Measurements from ENCODE around the gene RBM44. TPM values are rescaled to one million over a fixed set of nuclear protein-coding genes. Genes with fewer than 3 reads are reported as not detected.

RBM44 gene
- total and polyA plus RNA-seq, 4 donors = 0.02 to 0.75 (median 0.15) TPM

DNA sequence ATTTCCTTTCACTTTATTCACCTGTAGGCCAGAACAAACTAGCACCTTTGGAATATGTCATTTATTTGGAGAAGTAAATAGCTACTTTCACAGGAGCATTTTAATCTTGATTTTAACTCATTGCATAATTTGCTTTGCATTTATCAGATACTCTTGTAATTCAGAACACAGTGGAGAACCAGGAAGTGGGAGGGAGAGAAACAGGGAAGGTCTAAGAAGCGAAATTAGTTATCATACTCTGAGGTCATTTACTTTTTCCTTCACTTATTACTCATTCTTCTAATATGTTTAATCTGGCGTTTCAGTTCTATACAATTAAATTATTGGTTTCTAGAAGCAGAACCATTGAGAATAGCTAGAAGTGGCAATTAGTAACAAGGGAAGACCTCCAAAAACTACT is 20.7 kb downstream of the RBM44 start:
- Histone ChIP-seq H3K36me3 (ENCODE audit: control insufficient read depth in 4 of 4, insufficient read depth in 3 of 4, low read depth in 1 of 4, low read length in 3 of 4) (no peaks in the 10 kb centered on the region), H3K4me3 (ENCODE audit: low read depth in 1 of 3, low read length in 3 of 3) (no peak overlapping the region), H3K4me1 (ENCODE audit: control insufficient read depth in 4 of 4, insufficient read depth in 4 of 4, low read length in 3 of 4) (peaks cover 0 to 6% (median 0%) of the 10 kb centered on the region in 4 donors), H3K27me3 (ENCODE audit: control insufficient read depth in 4 of 4, insufficient read depth in 4 of 4, low read length in 3 of 4) (no peaks in the 10 kb centered on the region), H3K27ac (ENCODE audit: low read depth in 1 of 2, low read length in 2 of 2) (no peak overlapping the region), H3K9me3 (ENCODE audit: control insufficient read depth in 4 of 4, low read length in 3 of 4) (no peaks in the 10 kb centered on the region), H3K9ac (ENCODE audit: low read depth in 1 of 2, low read length in 2 of 2) (no peak overlapping the region)
- TF ChIP-seq RAD21 (IDR thresholded peaks at IDR 0.05) = no peak
- TF ChIP-seq HNF4A (conservative IDR thresholded peaks at IDR 0.05) = no peak
- no peak for TF ChIP-seq SP1 (IDR thresholded peaks at IDR 0.05)
- TF ChIP-seq FOXA1 (IDR thresholded peaks at IDR 0.05) = no peak
- TF ChIP-seq YY1 (IDR thresholded peaks at IDR 0.05) = no peak
- TF ChIP-seq EGR1 (IDR thresholded peaks at IDR 0.05; ENCODE audit: low read depth in 2 of 2) = no peak
- TF ChIP-seq, protein P1, sequence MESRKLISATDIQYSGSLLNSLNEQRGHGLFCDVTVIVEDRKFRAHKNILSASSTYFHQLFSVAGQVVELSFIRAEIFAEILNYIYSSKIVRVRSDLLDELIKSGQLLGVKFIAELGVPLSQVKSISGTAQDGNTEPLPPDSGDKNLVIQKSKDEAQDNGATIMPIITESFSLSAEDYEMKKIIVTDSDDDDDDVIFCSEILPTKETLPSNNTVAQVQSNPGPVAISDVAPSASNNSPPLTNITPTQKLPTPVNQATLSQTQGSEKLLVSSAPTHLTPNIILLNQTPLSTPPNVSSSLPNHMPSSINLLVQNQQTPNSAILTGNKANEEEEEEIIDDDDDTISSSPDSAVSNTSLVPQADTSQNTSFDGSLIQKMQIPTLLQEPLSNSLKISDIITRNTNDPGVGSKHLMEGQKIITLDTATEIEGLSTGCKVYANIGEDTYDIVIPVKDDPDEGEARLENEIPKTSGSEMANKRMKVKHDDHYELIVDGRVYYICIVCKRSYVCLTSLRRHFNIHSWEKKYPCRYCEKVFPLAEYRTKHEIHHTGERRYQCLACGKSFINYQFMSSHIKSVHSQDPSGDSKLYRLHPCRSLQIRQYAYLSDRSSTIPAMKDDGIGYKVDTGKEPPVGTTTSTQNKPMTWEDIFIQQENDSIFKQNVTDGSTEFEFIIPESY (IDR thresholded peaks at IDR 0.05) = no peak
- TF ChIP-seq REST (IDR thresholded peaks at IDR 0.05) = no peak
- TF ChIP-seq, protein P2, sequence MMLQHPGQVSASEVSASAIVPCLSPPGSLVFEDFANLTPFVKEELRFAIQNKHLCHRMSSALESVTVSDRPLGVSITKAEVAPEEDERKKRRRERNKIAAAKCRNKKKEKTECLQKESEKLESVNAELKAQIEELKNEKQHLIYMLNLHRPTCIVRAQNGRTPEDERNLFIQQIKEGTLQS (IDR thresholded peaks at IDR 0.05) = no peak
- TF ChIP-seq, protein P3, sequence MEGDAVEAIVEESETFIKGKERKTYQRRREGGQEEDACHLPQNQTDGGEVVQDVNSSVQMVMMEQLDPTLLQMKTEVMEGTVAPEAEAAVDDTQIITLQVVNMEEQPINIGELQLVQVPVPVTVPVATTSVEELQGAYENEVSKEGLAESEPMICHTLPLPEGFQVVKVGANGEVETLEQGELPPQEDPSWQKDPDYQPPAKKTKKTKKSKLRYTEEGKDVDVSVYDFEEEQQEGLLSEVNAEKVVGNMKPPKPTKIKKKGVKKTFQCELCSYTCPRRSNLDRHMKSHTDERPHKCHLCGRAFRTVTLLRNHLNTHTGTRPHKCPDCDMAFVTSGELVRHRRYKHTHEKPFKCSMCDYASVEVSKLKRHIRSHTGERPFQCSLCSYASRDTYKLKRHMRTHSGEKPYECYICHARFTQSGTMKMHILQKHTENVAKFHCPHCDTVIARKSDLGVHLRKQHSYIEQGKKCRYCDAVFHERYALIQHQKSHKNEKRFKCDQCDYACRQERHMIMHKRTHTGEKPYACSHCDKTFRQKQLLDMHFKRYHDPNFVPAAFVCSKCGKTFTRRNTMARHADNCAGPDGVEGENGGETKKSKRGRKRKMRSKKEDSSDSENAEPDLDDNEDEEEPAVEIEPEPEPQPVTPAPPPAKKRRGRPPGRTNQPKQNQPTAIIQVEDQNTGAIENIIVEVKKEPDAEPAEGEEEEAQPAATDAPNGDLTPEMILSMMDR (IDR thresholded peaks at IDR 0.05; ENCODE audit: low read depth, low read length, missing input control) = no peak
- no peak for TF ChIP-seq RXRA (IDR thresholded peaks at IDR 0.05)
- TF ChIP-seq GABPA (IDR thresholded peaks at IDR 0.05 in 1 of 2, conservative IDR thresholded peaks at IDR 0.05 in 1 of 2) = no peak
- no peak for TF ChIP-seq JUND (IDR thresholded peaks at IDR 0.05)
- no peak for TF ChIP-seq HNF4G (IDR thresholded peaks at IDR 0.05)
- no peak for TF ChIP-seq TAF1 (conservative IDR thresholded peaks at IDR 0.05)
- TF ChIP-seq MAX (IDR thresholded peaks at IDR 0.05) = no peak
- no peak for TF ChIP-seq FOXA2 (IDR thresholded peaks at IDR 0.05)
- TF ChIP-seq NR2F2 (IDR thresholded peaks at IDR 0.05) = no peak
- no peak for DNase-seq (ENCODE audit: low spot score)
- 70% methylated on average over 2 of the region's 2 CpGs for WGBS
